ENCODE results near the gene LARGE2. TPM values are rescaled to one million over a fixed set of nuclear protein-coding genes. Genes with fewer than 3 reads are reported as not detected.

LARGE2 gene
- total and polyA plus RNA-seq, 9 of the 15 experiments (the other 6 are each of a cell fraction or from before 2014, with no cell fraction given) = 0.56 to 14.1 (median 6.6) TPM

DNA sequence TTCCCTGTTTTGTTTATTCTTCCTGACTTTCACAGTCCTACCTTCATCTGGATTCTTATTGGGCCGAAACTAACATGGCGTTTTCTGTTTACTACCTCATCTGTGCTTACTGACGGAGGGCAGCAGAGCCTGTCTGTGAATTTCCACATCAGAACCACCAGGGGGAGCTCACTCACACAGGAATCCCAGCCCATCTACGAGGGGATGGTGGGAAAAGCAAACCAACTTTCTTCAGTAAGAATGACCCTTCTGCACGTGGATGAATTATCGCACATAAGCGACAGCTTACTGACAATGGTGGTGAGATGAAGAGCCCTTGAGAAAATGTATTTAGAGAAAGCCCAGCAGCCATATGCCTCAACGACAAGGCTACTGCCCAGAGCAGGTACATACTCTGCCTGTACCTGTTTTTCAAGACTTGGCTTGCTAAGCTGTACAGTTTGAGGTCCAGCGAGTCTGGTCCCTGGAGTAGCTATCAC lies 42.5 kb downstream of the LARGE2 start (continued):
- no peak for TF ChIP-seq ZNF584 (CRISPR knock-in tag; IDR thresholded peaks at IDR 0.05; ENCODE audit: low read depth)
- TF ChIP-seq, protein P1, sequence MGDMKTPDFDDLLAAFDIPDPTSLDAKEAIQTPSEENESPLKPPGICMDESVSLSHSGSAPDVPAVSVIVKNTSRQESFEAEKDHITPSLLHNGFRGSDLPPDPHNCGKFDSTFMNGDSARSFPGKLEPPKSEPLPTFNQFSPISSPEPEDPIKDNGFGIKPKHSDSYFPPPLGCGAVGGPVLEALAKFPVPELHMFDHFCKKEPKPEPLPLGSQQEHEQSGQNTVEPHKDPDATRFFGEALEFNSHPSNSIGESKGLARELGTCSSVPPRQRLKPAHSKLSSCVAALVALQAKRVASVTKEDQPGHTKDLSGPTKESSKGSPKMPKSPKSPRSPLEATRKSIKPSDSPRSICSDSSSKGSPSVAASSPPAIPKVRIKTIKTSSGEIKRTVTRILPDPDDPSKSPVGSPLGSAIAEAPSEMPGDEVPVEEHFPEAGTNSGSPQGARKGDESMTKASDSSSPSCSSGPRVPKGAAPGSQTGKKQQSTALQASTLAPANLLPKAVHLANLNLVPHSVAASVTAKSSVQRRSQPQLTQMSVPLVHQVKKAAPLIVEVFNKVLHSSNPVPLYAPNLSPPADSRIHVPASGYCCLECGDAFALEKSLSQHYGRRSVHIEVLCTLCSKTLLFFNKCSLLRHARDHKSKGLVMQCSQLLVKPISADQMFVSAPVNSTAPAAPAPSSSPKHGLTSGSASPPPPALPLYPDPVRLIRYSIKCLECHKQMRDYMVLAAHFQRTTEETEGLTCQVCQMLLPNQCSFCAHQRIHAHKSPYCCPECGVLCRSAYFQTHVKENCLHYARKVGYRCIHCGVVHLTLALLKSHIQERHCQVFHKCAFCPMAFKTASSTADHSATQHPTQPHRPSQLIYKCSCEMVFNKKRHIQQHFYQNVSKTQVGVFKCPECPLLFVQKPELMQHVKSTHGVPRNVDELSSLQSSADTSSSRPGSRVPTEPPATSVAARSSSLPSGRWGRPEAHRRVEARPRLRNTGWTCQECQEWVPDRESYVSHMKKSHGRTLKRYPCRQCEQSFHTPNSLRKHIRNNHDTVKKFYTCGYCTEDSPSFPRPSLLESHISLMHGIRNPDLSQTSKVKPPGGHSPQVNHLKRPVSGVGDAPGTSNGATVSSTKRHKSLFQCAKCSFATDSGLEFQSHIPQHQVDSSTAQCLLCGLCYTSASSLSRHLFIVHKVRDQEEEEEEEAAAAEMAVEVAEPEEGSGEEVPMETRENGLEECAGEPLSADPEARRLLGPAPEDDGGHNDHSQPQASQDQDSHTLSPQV (IDR thresholded peaks at IDR 0.05) = peak; percentile 91
- no peak for TF ChIP-seq TAF1 (IDR thresholded peaks at IDR 0.05; ENCODE audit: control insufficient read depth, extremely low read depth, insufficient read depth, low read length, severe bottlenecking)
- no peak for TF ChIP-seq NFIC (IDR thresholded peaks at IDR 0.05)
- no peak for TF ChIP-seq STAT5B (CRISPR knock-in tag; IDR thresholded peaks at IDR 0.05)
- TF ChIP-seq ZNF830 (CRISPR knock-in tag; IDR thresholded peaks at IDR 0.05) = no peak
- TF ChIP-seq MTA1 (IDR thresholded peaks at IDR 0.05; ENCODE audit: borderline replicate concordance) = no peak
- no peak for TF ChIP-seq ETV6 (IDR thresholded peaks at IDR 0.05; ENCODE audit: borderline replicate concordance in 1 of 2, low read depth in 2 of 2, low read length in 1 of 2)
- no peak for TF ChIP-seq ETV6 (CRISPR knock-in tag; IDR thresholded peaks at IDR 0.05; ENCODE audit: borderline replicate concordance)
- TF ChIP-seq, protein P2, sequence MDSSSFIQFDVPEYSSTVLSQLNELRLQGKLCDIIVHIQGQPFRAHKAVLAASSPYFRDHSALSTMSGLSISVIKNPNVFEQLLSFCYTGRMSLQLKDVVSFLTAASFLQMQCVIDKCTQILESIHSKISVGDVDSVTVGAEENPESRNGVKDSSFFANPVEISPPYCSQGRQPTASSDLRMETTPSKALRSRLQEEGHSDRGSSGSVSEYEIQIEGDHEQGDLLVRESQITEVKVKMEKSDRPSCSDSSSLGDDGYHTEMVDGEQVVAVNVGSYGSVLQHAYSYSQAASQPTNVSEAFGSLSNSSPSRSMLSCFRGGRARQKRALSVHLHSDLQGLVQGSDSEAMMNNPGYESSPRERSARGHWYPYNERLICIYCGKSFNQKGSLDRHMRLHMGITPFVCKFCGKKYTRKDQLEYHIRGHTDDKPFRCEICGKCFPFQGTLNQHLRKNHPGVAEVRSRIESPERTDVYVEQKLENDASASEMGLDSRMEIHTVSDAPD (CRISPR knock-in tag; IDR thresholded peaks at IDR 0.05) = no peak
- TF ChIP-seq, protein P3, sequence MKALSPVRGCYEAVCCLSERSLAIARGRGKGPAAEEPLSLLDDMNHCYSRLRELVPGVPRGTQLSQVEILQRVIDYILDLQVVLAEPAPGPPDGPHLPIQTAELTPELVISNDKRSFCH (CRISPR knock-in tag; IDR thresholded peaks at IDR 0.05) = no peak
- TF ChIP-seq, protein P3 (tag; IDR thresholded peaks at IDR 0.05) = no peak
- TF ChIP-seq, protein P4, sequence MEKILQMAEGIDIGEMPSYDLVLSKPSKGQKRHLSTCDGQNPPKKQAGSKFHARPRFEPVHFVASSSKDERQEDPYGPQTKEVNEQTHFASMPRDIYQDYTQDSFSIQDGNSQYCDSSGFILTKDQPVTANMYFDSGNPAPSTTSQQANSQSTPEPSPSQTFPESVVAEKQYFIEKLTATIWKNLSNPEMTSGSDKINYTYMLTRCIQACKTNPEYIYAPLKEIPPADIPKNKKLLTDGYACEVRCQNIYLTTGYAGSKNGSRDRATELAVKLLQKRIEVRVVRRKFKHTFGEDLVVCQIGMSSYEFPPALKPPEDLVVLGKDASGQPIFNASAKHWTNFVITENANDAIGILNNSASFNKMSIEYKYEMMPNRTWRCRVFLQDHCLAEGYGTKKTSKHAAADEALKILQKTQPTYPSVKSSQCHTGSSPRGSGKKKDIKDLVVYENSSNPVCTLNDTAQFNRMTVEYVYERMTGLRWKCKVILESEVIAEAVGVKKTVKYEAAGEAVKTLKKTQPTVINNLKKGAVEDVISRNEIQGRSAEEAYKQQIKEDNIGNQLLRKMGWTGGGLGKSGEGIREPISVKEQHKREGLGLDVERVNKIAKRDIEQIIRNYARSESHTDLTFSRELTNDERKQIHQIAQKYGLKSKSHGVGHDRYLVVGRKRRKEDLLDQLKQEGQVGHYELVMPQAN (IDR thresholded peaks at IDR 0.05; ENCODE audit: borderline replicate concordance) = no peak
- peak; percentile 21; the same call in 1 of the 2 replicates for TF ChIP-seq SOX6 (IDR thresholded peaks at IDR 0.05)
- no peak; the same call in 1 of the 2 replicates for TF ChIP-seq KLF16 (IDR thresholded peaks at IDR 0.05)
- peak; percentile 37 for TF ChIP-seq MEIS2 (IDR thresholded peaks at IDR 0.05; ENCODE audit: partially characterized antibody)
- TF ChIP-seq NFE2L1 (tag; IDR thresholded peaks at IDR 0.05; ENCODE audit: borderline replicate concordance, low read depth) = no peak
- TF ChIP-seq ZNF589 (CRISPR knock-in tag; IDR thresholded peaks at IDR 0.05; ENCODE audit: low read depth) = no peak
- no peak for TF ChIP-seq BRD4 (IDR thresholded peaks at IDR 0.05)
- no peak for TF ChIP-seq FOXJ2 (tag; IDR thresholded peaks at IDR 0.05)
- TF ChIP-seq TCF7 (IDR thresholded peaks at IDR 0.05; ENCODE audit: borderline replicate concordance) = no peak

Measured in K562 (cell line).